Keratinocyte (primary cell): ENCODE data around the gene RFXANK. TPM values are rescaled to one million over a fixed set of nuclear protein-coding genes. Genes with fewer than 3 reads are reported as not detected.

ENCODE experiments used
- DNase-seq: peaks from one replicate; pipeline ENCODE4 v3.0.0-alpha.2; 2011; ENCODE audit warnings: low read depth, missing footprints, low spot score
- FAIRE-seq: peaks from 2 replicates; lab custom pipeline; 2011; peaks lifted over from hg19 to GRCh38; lab: Jason Lieb, UNC
- H2AFZ ChIP-seq: 2 replicates; pipeline ENCODE4 v1.6.0; 2012; ENCODE audit warnings: low read length, control low read depth, inconsistent platforms; ENCODE audit not compliant: control insufficient read depth
- H3K27ac ChIP-seq: 2 replicates; pipeline ENCODE4 v1.5.1; 2011; ENCODE audit warnings: low read length; ENCODE audit not compliant: control insufficient read depth, insufficient read depth
- H3K27me3 ChIP-seq: 3 replicates; pipeline ENCODE4 v1.6.0; 2011; ENCODE audit warnings: low read length; ENCODE audit not compliant: control insufficient read depth, insufficient read depth; ENCODE audit errors: extremely low read depth
- H3K36me3 ChIP-seq, 2 experiments: 2 replicates in 1 of 2; 3 replicates in 1 of 2; pipeline ENCODE4 v1.5.1; 2011; ENCODE audit warnings: low read length in 2 of 2, mild to moderate bottlenecking in 1 of 2; ENCODE audit not compliant: control insufficient read depth in 2 of 2, insufficient read depth in 2 of 2; ENCODE audit errors: extremely low read depth in 1 of 2
- H3K4me1 ChIP-seq: 3 replicates; pipeline ENCODE4 v1.5.1; 2011; ENCODE audit warnings: low read length; ENCODE audit not compliant: control insufficient read depth, insufficient read depth; ENCODE audit errors: extremely low read depth
- H3K4me2 ChIP-seq: 3 replicates; pipeline ENCODE4 v1.6.0; 2011; ENCODE audit warnings: low read depth, low read length; ENCODE audit not compliant: control insufficient read depth, insufficient read depth; ENCODE audit errors: extremely low read depth
- H3K4me3 ChIP-seq, 3 experiments: fragments of 200-600 bp in 1 of 3; sonication (generic) in 1 of 3; 2 replicates in 2 of 3; 3 replicates in 1 of 3; pipeline ENCODE4 v1.5.1; 2011 to 2016; ENCODE audit warnings: low read length in 3 of 3, mild to moderate bottlenecking in 3 of 3, control low read depth in 2 of 3, inconsistent platforms in 1 of 3, low read depth in 1 of 3, mixed read lengths in 1 of 3, mixed run types in 1 of 3, moderate library complexity in 1 of 3; ENCODE audit not compliant: control insufficient read depth in 2 of 3, insufficient read depth in 2 of 3; ENCODE audit errors: extremely low read depth in 1 of 3
- H3K79me2 ChIP-seq: 2 replicates; pipeline ENCODE4 v1.6.0; 2012; ENCODE audit warnings: low read length; ENCODE audit not compliant: control insufficient read depth, insufficient read depth
- H3K9ac ChIP-seq: 3 replicates; pipeline ENCODE4 v1.6.0; 2011; ENCODE audit warnings: low read length; ENCODE audit not compliant: control insufficient read depth, insufficient read depth; ENCODE audit errors: extremely low read depth
- H3K9me1 ChIP-seq: 3 replicates; pipeline ENCODE4 v1.6.0; 2011; ENCODE audit warnings: low read length; ENCODE audit not compliant: control insufficient read depth, insufficient read depth; ENCODE audit errors: extremely low read depth
- H3K9me3 ChIP-seq: 2 replicates; pipeline ENCODE4 v1.5.1; 2012; ENCODE audit warnings: low read depth, low read length; ENCODE audit not compliant: control insufficient read depth
- H4K20me1 ChIP-seq: 3 replicates; pipeline ENCODE4 v1.6.0; 2011; ENCODE audit warnings: low read length; ENCODE audit not compliant: control insufficient read depth, insufficient read depth; ENCODE audit errors: extremely low read depth
- EZH2 ChIP-seq: IDR thresholded peaks from one replicate; pipeline ENCODE4 v1.6.1; 2012; ENCODE audit warnings: inconsistent platforms, mild to moderate bottlenecking, low read length, moderate library complexity
- dilution Hi-C: fragments of 300-500 bp; cut with MboI; formaldehyde crosslinking; loops from one replicate; pipeline ENCODE4 v1.7.0; 2020; ENCODE audit warnings: low sequenced_read_pairs; ENCODE audit not compliant: extremely low pct_ligation_motif_present
- polyA plus RNA-seq, 5 experiments: library from polyadenylated mRNA; depleted of rRNA in 3 of 5; stranded (reverse) in 3 of 5; stranded (forward) in 1 of 5; unstranded in 1 of 5; fragments of >200 nt; gene quantifications; 1 replicate in 1 of 5; 2 replicates in 3 of 5; 3 replicates in 1 of 5; pipeline versions ENCODE4 v1.2.1 to v1.2.3, GENCODE V29; 2011 to 2012; ENCODE audit warnings: missing spikeins in 2 of 5, low read depth in 1 of 5, low replicate concordance in 1 of 5
- TF ChIP-seq, protein P1 (sequence below), 3 experiments: IDR thresholded peaks in 1 of 3; conservative IDR thresholded peaks in 1 of 3; optimal IDR thresholded peaks in 1 of 3; 2 replicates in 2 of 3; 3 replicates in 1 of 3; pipeline versions ENCODE3 to v1.5.1; 2011; ENCODE audit warnings: low read length in 3 of 3, mild to moderate bottlenecking in 3 of 3, moderate library complexity in 2 of 3, control low read depth in 1 of 3, inconsistent platforms in 1 of 3; ENCODE audit not compliant: insufficient read depth in 2 of 3; ENCODE audit errors: extremely low read depth in 1 of 3

RFXANK gene
- polyA plus RNA-seq, 1 donor (not counting 4 experiments of a cell fraction or from before 2014, with no cell fraction given) = 49.0 TPM

DNA sequence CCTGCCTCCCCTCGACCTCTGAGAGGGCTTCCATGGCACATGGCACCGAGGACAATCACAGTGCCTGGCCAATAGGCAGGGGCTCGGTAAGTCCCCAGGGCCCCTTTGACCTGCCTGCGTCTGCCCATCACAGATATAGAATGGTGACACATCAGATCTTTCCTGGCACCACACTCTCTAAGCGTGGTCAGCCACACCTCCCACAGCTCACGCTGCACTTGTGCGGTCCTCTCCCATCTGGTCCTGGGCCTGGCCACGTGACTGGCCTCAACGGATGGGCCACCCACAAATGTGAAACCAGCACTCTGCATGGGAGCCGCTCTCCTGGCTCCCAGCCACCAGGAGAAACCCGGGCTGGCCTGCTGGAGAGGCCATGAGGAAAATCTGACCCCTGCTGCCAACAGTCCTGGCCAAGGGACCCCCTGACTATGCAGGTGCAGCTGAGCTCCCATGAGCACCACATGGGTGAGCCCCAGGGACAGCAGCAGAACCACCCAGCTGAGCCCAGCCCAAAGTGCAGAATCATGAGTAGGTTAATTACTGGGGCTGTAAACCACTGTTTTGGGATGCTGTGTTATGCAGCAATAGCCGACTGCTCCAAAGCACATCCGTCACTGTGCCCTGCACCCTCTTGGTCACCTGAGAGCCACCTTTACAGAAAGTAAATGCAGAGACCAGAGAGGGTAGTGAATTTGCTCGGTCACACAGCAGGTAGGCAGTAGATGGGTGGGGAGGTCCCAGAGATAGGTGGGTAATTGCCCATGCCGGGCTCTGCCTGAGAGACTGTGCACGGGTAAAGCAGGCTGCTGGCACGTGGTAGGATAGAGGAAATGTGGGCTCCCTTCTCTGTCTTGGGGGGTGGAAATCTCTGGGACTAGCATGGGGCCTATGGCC lies 12.3 kb upstream of the RFXANK start:
- no peaks in the 10 kb centered on the region for H3K9me1 ChIP-seq
- TF ChIP-seq, protein P1, sequence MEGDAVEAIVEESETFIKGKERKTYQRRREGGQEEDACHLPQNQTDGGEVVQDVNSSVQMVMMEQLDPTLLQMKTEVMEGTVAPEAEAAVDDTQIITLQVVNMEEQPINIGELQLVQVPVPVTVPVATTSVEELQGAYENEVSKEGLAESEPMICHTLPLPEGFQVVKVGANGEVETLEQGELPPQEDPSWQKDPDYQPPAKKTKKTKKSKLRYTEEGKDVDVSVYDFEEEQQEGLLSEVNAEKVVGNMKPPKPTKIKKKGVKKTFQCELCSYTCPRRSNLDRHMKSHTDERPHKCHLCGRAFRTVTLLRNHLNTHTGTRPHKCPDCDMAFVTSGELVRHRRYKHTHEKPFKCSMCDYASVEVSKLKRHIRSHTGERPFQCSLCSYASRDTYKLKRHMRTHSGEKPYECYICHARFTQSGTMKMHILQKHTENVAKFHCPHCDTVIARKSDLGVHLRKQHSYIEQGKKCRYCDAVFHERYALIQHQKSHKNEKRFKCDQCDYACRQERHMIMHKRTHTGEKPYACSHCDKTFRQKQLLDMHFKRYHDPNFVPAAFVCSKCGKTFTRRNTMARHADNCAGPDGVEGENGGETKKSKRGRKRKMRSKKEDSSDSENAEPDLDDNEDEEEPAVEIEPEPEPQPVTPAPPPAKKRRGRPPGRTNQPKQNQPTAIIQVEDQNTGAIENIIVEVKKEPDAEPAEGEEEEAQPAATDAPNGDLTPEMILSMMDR (optimal IDR thresholded peaks at IDR 0.05 in 1 of 3, IDR thresholded peaks at IDR 0.05 in 1 of 3, conservative IDR thresholded peaks at IDR 0.05 in 1 of 3; ENCODE audit: extremely low read depth in 1 of 3, insufficient read depth in 2 of 3, low read length in 3 of 3) = no peak
- TF ChIP-seq EZH2 = no peak
- no peak overlapping the region for H3K27ac ChIP-seq
- dilution Hi-C loops = no loop called here
- no peaks in the 10 kb centered on the region for H3K9me3 ChIP-seq
- H3K9ac ChIP-seq = no peak overlapping the region
- no peaks in the 10 kb centered on the region for H3K4me1 ChIP-seq
- no peak for FAIRE-seq
- H2AFZ ChIP-seq = no peak overlapping the region
- no peak overlapping the region for H3K4me3 ChIP-seq
- no peaks in the 10 kb centered on the region for H3K79me2 ChIP-seq
- DNase-seq = no peak
- H4K20me1 ChIP-seq = no peaks in the 10 kb centered on the region
- peaks cover 4 to 18% of the 10 kb centered on the region in 2 experiments for H3K36me3 ChIP-seq
- no peaks in the 10 kb centered on the region for H3K27me3 ChIP-seq
- no peak overlapping the region for H3K4me2 ChIP-seq

DNA sequence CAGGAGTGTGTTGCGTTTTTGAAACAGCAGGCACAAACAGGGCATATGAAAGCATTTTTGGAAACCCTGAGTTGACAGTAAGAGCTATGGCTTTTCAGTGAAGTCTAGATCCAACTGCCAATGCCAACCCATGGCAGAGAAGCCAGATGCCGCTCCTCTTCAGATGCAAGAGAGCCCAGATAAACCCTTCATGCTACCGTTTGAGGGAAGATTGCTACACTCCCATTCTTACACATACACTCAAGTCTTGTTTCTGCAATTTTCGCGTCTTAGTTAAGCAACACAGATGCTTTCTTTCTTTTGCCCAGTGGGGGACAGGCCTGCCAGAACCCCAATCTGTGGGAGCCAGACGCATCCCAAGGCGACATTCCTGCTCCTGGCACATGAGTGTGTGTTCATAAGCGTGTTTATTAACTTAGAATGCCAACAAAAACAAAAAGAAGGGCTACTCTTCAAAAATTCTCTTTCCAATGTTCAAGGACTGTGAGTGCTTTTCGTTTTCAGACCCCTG lies 10.5 kb upstream of the RFXANK start:
- dilution Hi-C loops = no loop called here
- Histone ChIP-seq H3K9me1 (no peaks in the 10 kb centered on the region), H4K20me1 (no peaks in the 10 kb centered on the region), H3K79me2 (peaks cover 5% of the 10 kb centered on the region), H3K36me3 (peaks cover 4 to 26% of the 10 kb centered on the region in 2 experiments), H3K9me3 (no peaks in the 10 kb centered on the region), H3K4me3 (no peak overlapping the region), H3K27ac (no peak overlapping the region), H3K9ac (no peak overlapping the region), H2AFZ (no peak overlapping the region), H3K4me2 (no peak overlapping the region), H3K4me1 (no peaks in the 10 kb centered on the region), H3K27me3 (no peaks in the 10 kb centered on the region)
- FAIRE-seq (no peak), DNase-seq (no peak)
- TF ChIP-seq, protein P1 (optimal IDR thresholded peaks at IDR 0.05 in 1 of 3, IDR thresholded peaks at IDR 0.05 in 1 of 3, conservative IDR thresholded peaks at IDR 0.05 in 1 of 3; ENCODE audit: extremely low read depth in 1 of 3, insufficient read depth in 2 of 3, low read length in 3 of 3) = no peak
- no peak for TF ChIP-seq EZH2
